ENCODE measurements around the gene NCBP3. TPM values are rescaled to one million over a fixed set of nuclear protein-coding genes. Genes with fewer than 3 reads are reported as not detected.

The NCBP3 gene
- total and polyA plus RNA-seq, 2 of the 8 experiments (the other 6 are each of a cell fraction or from before 2014, with no cell fraction given): 19.6 to 46.1 TPM

GRCh38 chr17:3818786-3819185, 27.3 kb downstream of the NCBP3 start (continued):
- TF ChIP-seq ATF2 (IDR thresholded peaks at IDR 0.05; ENCODE audit: low read length) (no peak), KDM5A (IDR thresholded peaks at IDR 0.05; ENCODE audit: low read length) (no peak), SRF (IDR thresholded peaks at IDR 0.05; ENCODE audit: low read depth, low read length) (no peak), SP1 (IDR thresholded peaks at IDR 0.05; ENCODE audit: low read depth, low read length) (no peak), POLR2A (IDR thresholded peaks at IDR 0.05; ENCODE audit: control extremely low read depth in 1 of 2, low read depth in 2 of 2, low read length in 2 of 2) (no peak), JUND (IDR thresholded peaks at IDR 0.05; ENCODE audit: low read length) (no peak), EGR1 (IDR thresholded peaks at IDR 0.05; ENCODE audit: borderline replicate concordance, low read depth, low read length) (no peak)
